ENCODE measurements around the gene VSX2. TPM values are rescaled to one million over a fixed set of nuclear protein-coding genes. Genes with fewer than 3 reads are reported as not detected.

VSX2 gene
- total RNA-seq, 1 donor, result not detected

DNA sequence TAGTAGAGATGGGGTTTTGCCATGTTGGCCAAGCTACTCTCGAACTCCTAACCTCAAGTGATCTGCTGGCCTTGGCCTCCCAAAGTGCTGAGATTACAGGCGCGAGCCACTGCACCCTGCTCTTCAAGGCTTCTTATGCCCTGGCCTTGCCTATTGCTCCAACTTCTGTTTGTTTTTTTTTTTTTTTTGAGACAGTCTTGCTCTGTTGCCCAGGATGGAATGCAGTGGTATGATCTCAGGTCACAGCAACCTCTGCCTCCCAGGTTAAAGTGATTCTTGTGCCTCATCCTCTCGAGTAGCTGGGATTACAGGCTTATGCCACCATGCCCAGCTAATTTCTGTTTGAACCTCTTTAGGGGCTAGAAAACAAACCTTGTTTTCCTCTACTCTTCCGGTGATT is 69.4 kb downstream of the VSX2 start:
- no peak for DNase-seq (ENCODE audit: low read depth)
- TF ChIP-seq, protein P1, sequence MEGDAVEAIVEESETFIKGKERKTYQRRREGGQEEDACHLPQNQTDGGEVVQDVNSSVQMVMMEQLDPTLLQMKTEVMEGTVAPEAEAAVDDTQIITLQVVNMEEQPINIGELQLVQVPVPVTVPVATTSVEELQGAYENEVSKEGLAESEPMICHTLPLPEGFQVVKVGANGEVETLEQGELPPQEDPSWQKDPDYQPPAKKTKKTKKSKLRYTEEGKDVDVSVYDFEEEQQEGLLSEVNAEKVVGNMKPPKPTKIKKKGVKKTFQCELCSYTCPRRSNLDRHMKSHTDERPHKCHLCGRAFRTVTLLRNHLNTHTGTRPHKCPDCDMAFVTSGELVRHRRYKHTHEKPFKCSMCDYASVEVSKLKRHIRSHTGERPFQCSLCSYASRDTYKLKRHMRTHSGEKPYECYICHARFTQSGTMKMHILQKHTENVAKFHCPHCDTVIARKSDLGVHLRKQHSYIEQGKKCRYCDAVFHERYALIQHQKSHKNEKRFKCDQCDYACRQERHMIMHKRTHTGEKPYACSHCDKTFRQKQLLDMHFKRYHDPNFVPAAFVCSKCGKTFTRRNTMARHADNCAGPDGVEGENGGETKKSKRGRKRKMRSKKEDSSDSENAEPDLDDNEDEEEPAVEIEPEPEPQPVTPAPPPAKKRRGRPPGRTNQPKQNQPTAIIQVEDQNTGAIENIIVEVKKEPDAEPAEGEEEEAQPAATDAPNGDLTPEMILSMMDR (IDR thresholded peaks at IDR 0.05; ENCODE audit: insufficient read depth, low read length), result no peak
- no peak overlapping the region for H3K4me3 ChIP-seq (ENCODE audit: low read depth, low read length)

DNA sequence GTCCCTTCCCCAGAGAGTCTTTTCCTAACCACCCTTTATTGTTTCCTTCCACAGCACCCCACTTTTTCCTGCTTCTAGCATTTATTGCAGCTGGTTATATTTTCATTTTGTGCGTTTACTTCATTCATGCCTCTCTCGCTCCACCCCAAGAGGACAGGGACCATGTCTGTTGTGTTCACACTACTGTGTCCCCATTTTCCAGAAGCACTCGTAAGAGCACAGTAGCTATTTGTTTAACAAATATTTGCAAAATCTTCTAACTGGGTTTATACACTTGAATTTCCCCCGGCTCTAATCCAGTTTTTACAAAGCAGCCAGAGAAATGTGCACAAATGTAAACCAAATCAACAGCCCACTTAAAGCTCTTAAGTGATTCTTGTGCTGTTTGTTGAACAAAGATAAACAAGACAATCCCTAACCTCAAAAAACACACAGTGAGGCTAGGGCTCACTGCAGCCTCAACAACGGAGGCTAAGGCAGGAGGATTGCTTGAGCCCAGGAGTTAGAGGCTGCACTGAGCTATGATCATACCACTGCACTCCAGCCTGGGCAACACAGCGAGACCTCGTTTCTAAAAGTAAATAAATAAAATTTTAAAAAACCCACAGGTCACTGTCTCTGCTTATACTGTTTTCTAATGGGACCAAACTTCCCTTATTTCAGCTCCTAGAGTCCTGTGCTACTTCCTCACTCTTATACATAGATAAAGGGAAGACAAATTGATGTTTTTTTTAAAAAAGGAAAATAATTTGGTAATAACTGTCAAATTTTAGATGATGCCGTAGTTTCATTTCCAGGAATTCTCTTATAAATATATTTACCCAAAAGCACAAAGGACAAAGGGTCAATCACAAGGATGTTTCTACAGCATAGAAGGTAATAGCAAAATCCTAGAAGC is 70.1 kb downstream of the VSX2 start:
- H3K4me3 ChIP-seq (ENCODE audit: low read depth, low read length), result no peak overlapping the region
- TF ChIP-seq, protein P1 (IDR thresholded peaks at IDR 0.05; ENCODE audit: insufficient read depth, low read length), result no peak
- DNase-seq (ENCODE audit: low read depth), result no peak

DNA sequence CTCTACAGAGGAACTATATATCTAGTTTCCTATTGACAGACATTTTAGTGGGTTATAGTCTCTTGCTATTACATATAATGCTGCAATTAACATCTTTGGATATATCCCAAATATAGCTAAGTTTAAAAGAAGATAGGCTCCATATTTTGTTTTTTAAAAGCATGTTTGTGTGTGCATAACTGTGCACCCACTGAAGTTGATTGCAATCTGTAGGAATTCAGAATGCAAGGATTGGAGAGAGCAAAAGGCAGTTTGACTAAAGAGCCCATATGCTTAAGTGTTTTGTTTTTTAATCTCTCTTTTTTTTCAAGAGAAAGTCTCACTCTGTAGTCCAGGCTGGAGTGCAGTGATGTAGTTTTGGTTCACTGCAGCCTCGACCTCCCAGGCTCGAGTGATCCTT is 72.9 kb downstream of the VSX2 start:
- DNase-seq (ENCODE audit: low read depth), result no peak
- TF ChIP-seq, protein P1 (IDR thresholded peaks at IDR 0.05; ENCODE audit: insufficient read depth, low read length), result no peak
- no peak overlapping the region for H3K4me3 ChIP-seq (ENCODE audit: low read depth, low read length)

Small RNAs within 50 kb of the gene (small RNA-seq; reads per million reads assigned to genes)
- gene AC006349.1, result not detected

Other genes starting within 250 kb of the VSX2 start
- 6.1 and 15.2 TPM in 2 replicates for gene ENTPD5, start 220.2 kb upstream of the VSX2 start, total RNA-seq (ENCODE audit: low replicate concordance)
- 9.8 and 13.2 TPM in 2 replicates for gene BBOF1, start 220.1 kb upstream of the VSX2 start, total RNA-seq (ENCODE audit: low replicate concordance)
- gene ALDH6A1, start 155.0 kb upstream of the VSX2 start, total RNA-seq (ENCODE audit: low replicate concordance), result 23.4 and 27.0 TPM in 2 replicates
- 9.2 and 10.0 TPM in 2 replicates for gene LIN52, start 154.5 kb upstream of the VSX2 start, total RNA-seq (ENCODE audit: low replicate concordance)
- 28.2 and 48.5 TPM in 2 replicates for gene ABCD4, start 63.5 kb downstream of the VSX2 start, total RNA-seq (ENCODE audit: low replicate concordance)
- not detected in 2 replicates for gene VRTN, start 109.0 kb downstream of the VSX2 start, total RNA-seq (ENCODE audit: low replicate concordance)
- not detected in 2 replicates for gene SYNDIG1L, start 186.8 kb downstream of the VSX2 start, total RNA-seq (ENCODE audit: low replicate concordance)